GM18858 (cell line): Measurements from ENCODE around the gene CD24.
"Not testable (repeated sequence)": the region's sequence is repeated elsewhere in the genome, so short reads cannot be mapped to it uniquely, and the experiment has no call there.

Experiments
- ATAC-seq: cut with Tn5 transposase; IDR thresholded peaks from one replicate; pipeline ENCODE4 v1.9.1; 2021; ENCODE audit not compliant: unreplicated experiment

Gene CD24

GRCh38 chr6:106970769-106971168 lies 3.8 kb downstream of the CD24 start:
- ATAC-seq = not testable (repeated sequence)

DNA sequence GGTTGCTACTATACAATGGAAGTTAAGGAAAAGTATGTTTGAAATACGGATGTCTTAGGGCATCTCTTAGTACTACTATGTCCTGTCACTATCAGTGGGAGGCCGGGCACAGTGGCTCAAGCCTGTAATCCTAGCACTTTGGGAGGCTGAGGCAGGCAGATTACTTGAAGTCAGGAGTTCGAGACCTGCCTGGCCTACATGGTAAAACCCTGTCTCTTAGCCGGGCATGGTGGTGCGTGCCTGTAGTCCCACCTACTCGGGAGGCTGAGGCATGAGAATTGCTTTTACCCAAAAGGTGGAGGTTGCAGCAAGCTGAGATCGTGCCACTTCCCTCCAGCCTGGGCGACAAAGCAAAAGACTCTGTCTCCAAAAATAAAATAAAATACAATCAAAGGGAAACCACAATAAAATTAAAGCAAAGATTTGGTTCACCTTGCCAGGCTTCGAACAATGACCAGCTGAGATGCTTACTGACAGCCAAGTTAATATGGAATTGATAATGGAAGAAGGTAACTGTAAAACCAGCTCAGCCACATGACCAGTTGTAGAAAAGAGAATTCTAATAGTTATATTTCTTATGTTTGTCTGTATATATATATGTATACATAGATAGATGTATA lies 6.5 kb downstream of the CD24 start:
- ATAC-seq = no peak

DNA sequence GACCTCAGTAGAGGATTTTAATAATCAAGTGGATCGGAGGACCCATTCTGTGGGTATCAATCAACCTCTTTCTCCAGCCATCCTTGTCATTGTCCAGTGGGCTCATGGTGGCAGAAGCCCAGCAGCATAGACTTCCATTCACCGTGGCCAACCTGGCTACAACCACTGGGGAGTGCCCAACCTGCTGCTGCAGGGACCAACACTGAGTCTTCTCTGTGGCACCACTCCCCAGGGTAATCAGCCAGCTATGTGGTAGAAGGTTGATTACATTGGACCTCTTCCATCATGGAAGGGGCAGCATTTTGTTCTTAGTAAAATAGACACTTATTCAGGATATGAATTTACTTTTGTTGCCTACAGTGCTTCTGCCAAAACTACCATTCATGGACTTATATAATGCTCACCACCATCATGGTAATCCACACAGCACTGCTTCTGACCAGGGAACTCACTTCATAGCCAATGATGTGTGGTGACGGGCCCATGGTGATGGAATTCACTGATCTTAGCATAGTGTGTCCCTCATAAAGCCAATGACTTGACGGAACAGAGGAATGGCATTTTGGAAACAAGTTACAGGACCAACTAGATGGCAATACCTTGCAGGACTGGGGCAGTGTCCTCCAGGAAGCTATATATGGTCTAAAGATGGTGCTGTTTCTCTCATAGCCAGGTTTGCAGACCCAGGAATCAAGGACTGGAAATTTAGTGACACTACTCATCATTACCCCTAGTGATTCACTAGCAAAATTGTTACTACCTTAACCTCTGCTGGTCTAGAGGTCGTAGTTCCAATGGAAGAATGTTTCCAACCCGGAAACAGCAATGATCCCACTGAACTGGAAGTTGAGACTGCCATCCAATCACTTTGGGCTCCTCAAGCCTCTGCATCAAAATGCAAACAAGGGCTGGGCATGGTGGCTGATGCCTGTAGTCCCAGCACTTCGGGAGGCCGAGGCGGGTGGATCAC lies 7.6 kb downstream of the CD24 start:
- ATAC-seq = no peak

- no peak for ATAC-seq
Measured at GRCh38 chr6:106966229-106966628, 8.3 kb downstream of the CD24 start.

DNA sequence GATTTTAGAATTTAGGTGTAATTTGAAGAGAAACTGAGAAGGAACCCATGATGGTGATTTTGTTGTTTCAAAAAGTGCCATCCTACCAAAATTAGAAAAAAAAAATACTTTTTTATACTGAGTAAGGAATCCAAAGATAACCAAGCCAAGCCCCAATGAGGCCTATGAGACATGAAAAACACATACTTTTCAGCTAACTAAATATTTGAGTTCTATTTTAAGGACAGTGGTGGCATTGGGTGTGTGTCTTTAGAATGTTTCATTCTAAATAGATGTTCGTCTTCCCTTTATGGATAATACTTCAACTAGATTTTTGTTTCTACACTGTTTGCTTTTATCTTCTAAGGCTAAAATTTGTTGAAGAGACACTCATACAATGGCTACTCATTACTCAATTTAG lies 9.6 kb downstream of the CD24 start:
- ATAC-seq = no peak

GRCh38 chr6:106964099-106964498 lies 10.4 kb downstream of the CD24 start:
- ATAC-seq = no peak

- no peak for ATAC-seq
Measured at GRCh38 chr6:106963544-106963943, 11.0 kb downstream of the CD24 start.

GRCh38 chr6:106961801-106962200 lies 12.7 kb downstream of the CD24 start:
- ATAC-seq = no peak

DNA sequence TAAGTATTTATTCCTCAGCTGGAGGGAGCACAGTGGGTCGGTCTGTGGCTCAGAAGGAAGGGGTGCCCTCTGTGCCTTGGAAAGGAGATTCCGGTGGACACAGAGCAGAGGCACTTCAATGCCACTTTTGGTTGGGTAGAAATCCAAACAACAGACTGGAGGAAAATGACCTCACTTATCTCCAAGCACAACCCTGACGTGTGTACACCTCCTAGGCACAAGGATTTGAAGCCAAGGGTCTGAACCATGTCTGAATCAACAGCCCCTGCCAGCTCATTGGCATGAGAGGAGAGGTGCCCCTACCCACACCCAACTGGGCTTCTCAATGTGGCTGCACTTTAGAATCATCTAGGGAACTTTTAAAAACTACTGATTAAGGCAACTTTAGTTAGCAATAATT lies 13.4 kb downstream of the CD24 start:
- ATAC-seq = no peak

DNA sequence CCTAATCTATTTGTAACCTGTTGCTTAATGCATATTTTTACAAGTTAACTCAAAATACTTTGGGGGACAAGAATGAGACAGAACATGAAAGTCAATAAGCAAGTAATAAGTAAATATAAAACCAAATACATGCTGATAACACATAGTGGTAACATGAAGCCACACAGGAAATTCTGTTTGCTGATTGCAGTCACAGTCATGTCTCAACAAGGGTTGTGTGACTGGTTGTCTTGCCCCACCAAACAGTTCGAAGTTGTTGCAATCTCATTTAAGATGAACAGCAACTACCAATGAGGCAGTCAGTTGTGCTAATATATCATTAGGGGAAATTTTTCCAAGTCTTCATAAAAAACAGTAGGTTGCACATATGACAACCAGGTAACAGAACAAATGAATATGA lies 14.5 kb downstream of the CD24 start:
- no peak for ATAC-seq

DNA sequence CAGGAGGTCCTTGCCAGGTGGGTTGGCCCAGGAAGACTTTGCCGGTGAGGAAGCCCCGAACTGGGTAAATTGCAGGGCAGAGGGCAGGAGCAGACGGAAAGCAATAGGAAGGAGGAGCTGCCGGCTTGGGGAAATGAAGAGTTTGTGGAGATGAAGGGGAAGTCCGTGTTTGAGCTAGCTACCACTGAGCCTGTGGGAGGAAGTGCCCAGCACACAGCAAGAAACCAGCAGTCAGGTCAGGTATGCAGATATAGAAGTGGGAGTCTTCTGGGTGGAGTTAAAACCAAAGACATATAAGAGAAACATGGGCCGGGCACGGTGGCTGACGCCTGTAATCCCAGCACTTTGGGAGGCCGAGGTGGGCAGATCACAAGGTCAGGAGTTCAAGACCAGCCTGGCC lies 34.7 kb downstream of the CD24 start:
- ATAC-seq = no peak

DNA sequence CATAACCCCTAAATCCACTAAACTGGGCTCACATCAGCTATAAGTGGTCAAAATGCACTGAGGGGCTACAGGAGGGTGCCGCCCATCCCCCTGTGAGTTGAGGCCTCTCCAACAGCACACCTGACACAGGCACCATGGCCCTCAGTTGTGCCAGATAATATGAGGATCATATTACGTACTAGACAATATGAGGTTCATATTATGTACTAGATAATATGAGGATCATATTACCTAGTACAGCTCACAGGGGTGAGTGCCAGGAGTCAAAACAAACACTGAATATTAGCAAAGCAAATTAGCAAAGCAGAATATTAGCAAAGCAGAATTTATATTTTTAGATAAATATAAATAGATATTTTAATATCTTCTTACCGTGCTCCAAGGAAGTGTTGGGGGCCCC lies 35.3 kb downstream of the CD24 start:
- no peak for ATAC-seq

DNA sequence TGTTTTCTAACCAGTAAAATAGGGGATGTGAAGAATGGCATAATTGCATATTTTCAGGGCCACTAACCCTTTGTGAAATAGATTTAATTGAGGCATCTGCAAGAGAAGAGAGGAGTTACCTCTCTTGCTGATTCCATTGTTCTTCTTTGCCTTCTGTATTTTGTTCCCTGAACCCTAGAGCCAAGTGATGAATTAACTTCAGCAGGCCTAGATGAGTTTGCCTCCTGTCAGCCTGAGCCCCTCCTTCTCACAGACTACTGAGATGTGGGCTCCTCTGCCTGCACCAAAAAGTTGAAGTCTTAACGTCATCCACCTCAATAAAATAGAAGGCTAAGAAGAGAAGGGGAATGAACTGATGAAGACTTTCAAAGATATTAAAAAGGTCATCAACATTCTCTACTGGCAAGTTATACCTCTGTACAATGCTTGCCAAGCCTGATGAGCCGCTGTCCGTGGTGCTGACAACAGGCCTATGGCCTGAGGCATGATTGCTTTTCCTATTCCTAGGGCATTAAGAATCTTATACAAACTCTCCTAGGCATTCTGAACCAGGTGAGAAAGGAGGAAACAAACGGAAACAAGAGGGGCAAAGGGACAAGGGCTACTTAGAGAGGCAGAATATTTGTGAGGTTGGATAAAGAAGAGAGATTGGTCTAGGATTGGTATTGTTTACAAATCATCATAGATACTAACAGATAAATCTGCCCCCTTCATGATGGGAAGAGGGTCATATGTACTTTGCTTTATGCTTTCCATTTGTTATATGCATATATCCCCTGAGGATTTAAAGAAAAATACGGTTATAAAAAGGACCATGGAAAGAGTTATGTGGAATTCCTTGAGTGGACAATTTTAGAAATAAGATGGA lies 46.8 kb downstream of the CD24 start:
- ATAC-seq = no peak

DNA sequence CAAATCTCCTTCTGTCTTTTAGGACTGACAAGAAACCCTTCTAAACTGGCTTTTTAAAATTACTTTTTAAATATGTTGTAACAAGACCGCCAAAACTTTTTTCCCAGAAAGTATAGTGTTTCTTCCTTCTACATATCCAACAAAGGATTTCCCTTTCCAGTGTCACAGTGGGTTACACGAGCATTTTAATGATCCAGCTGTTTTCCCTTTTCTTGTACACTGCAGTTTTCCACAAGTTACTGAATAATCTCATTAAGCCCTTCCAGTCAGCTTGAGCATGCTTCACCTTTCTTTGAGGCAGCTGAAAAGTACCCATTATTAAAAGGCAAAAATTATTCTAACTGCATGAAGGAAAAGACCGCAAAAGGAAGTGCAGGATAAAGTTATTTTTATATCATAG lies 48.6 kb downstream of the CD24 start:
- no peak for ATAC-seq

DNA sequence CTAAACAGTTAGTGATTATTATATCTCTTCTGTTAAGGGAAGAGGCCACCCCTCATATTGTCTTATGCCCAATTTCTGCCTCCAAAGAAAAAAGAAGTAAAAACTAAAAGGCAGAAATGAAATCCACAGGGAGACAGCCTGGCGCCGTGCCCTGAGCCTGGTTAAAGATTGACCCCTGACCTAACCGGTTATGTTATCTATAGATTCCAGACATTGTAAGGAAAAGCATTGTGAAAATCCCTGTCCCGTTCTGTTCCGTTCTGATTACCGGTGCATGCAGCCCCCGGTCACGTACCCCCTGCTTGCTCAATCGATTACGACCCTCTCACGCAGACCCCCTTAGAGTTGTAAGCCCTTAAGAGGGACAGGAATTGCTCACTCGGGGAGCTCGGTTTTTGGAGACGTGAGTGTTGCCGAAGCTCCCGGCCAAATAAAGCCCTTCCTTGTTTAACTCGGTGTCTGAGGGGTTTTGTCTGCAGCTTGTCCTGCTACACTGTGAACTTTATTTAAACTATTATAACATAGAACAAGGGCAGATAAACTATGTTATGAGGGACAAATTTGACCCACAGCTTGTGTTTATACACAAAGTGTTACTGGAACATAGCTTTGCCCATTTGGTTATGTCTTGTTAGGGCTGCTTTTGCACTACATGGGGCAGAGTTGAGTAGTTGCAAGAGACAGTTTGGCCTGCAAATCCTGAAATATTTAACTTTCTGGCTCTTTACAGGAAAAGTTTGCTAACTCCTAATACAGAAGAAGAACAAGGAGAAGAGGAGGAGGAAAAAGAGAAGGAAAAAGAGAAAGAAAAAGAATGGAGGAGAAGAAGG lies 49.6 kb downstream of the CD24 start:
- no peak for ATAC-seq

DNA sequence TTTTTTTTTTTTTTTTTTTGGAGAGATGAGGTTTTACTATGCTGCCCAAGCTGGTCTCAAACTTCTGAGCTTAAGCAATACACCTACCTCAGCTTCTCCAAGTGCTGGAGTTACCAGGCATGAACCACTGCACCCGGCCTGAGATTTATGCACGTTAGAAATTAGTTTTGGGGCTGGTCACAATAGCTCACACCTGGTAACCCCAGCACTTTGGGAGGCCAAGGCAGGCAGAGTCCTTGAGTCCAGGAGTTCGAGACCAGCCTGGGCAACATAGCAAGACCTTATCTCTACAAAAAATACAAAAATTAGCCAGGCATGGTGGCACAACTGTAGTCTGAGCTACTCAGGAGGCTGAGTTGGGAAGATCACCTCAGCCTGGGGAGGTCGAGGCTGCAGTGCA lies 51.9 kb downstream of the CD24 start:
- ATAC-seq = no peak
